Activated CD4-positive, alpha-beta T cell treated with anti-CD3 and anti-CD28 coated beads for 4 hours (primary cell): ENCODE data around the gene MYEF2.

Experiments used
- DNase-seq, 2 donors: peaks; one replicate each; pipeline ENCODE4 v3.0.0-alpha.2; 2020

MYEF2 gene

GRCh38 chr15:48144889-48145288, 33.2 kb downstream of the MYEF2 start:
- DNase-seq: no peak

GRCh38 chr15:48143856-48144255, 34.2 kb downstream of the MYEF2 start:
- no peak for DNase-seq

- no peak for DNase-seq
Measured at GRCh38 chr15:48132874-48133273, 45.2 kb downstream of the MYEF2 start.

DNA sequence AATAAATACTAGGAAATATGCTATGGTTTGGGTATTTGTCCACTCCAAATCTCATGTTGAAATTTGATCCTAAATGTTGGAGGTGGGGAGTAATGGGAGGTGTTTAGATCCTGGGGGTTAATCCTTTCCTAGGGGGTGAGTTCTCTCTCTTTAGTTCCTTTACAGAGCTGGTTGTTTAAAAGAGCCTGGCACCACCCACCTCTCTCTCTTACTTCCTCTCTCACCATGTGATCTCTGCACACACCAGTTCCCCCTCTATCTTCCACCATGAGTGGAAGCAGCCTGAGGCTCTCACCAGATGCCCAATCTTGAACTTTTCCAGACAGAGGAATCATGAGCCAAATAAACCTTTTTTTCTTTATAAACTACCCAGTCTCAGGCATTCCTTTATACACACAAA, 46.8 kb downstream of the MYEF2 start:
- no peak for DNase-seq

- DNase-seq: no peak
Measured at GRCh38 chr15:48126667-48127355, 51.3 kb downstream of the MYEF2 start.

DNA sequence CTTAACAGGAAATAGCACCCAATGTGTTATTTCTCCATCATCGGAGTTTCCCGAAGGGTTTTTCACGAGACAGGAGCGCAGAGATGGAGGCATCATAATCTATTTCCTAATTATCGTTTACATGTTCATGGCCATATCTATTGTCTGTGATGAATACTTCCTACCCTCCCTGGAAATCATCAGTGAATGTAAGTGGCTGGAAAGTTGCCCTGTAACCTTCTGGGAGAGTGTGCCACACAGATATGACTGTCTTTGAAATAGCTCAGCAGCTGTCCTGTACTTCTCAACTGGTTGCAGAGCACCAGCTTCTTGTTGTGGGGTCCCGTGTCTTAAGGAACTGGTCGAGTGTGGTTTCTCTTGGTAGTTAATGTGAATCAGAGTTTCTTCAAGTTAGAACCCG, 56.2 kb downstream of the MYEF2 start:
- DNase-seq: no peak

GRCh38 chr15:48120745-48121144, 57.4 kb downstream of the MYEF2 start, which contains the start of gene SLC24A5:
Gene SLC24A5, plus strand, starts transcription at chr15:48120990. Its CDS starts 55 bp downstream, at chr15:48121045.
- DNase-seq: no peak

GRCh38 chr15:48119277-48119676, 58.8 kb downstream of the MYEF2 start:
- DNase-seq: no peak

GRCh38 chr15:48112242-48112641, 65.9 kb downstream of the MYEF2 start:
- DNase-seq: no peak

- DNase-seq: no peak
Measured at GRCh38 chr15:48109856-48110531, 68.1 kb downstream of the MYEF2 start.

GRCh38 chr15:48109212-48109611, 68.9 kb downstream of the MYEF2 start:
- no peak for DNase-seq

DNA sequence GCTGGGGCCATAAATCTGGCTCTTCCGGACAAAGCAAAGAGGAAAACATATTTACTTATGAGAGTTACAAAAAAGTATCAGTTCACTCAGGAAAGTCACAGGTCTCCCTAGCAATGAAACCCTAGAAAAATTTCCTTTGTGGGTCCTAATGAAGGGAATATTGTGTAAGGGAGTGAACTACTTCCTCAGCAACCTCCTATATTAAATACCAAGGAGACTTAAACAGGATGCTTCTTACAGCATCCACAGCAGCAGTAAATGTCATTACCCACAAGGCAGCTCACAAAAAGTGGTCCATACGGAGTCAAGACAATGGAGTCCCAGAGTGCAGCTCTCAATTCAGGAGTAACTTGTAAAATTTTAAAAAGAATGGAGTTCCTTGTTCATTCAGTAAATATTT, 72.2 kb downstream of the MYEF2 start:
- DNase-seq: no peak

DNA sequence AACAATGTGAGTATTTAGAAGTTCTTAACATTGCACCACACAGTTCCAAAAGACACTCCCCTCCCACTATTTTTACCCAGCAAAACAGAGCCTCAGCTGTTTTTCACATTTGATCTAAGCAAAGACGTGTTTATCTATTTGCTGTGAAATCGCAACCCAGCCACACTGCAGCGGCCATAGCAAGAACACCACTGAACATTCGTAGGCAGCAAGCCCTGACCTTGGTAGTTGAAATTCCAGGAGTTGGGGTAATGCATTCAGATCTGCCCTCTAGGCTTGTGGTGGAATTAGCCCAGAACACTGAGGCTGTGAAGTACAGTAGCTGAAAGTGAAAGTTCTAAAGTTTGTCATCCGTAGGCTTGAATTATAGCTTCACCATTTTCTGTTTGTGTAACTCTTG, 74.4 kb downstream of the MYEF2 start:
- no peak for DNase-seq

DNA sequence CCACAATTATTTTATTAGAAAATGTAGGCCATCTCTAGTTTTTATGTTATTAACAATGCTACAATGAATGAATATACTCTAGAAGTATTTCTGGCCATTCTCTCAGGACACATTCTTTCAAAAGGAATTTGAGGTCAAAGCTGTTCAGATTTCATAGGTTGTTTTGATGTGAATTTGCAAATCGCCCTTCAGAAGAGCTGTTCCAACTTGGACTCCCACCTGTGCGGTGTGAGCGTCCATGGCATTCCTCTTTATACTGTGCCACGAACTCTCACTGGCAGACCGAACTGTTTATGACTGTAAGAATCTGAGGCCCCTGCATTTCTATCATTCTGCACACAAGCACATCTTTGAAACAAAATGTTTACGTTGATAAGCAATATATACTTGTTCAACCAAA, 75.9 kb downstream of the MYEF2 start:
- no peak for DNase-seq

DNA sequence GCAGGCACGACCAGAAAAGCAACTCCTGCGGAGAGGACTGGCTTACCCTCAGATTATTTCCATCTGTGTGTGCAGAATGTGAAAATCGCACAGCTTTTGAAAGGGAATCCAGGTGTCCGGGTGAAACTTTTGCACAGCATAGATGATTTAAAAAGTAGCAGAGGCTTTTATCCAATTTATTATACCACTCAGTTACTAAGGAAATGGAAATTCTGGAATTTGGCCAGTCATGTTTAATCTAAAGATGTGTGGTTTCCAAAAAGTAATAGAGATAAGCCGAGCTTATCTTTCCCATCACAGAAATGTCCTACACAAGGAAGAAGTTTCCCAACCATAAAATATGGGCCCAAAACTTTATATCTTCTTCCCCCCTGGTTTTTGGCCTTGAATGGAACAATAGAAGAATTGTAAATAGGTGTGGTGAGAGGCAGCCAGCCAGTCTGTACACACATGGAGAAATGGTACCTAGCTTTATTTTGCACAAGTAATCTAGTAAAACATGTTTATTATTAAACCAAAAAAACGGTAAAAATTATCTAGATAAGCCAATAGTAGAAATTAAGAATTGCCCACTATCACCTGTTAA, 76.6 kb downstream of the MYEF2 start:
- no peak for DNase-seq

- no peak for DNase-seq
Measured at GRCh38 chr15:48097264-48097663, 80.8 kb downstream of the MYEF2 start.

DNA sequence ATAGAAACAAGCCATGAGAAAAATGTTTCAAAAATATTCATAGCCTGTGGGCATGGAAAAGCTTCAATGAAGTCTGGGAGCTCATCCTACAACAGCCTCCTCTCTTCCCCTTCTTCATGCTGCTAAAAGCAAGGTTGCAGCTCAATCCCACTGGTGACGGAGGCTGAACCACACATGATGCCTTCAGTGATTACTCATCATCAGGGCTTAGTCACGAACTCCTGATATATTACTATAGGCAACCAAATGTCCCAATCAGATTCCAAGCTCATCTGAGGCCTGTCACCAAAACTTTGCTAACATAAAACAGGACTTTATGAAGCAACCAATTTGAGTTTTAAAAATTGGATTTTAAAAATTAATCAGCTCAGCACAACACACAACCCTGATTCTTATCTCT, 81.3 kb downstream of the MYEF2 start:
- no peak for DNase-seq

GRCh38 chr15:48096355-48096786, 81.7 kb downstream of the MYEF2 start:
- DNase-seq: no peak

DNA sequence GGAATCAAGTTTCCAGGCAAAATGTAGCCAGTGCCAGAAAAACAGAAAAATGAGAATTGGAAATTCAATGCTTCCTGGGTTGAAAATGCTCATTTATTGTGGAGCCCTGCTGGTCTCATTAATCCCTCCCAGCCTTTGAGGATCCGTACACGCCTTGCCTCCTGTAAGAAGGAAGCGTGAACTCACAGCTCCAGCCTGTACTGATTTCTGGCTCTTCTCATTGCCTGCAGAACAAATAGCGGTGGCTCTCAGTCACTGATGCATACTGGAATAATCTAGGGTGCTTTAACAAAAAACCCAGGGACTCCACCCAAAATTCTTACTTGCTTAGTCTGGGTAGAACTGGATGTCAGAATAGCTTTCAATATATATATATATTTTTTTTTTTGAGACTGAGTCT, 86.6 kb downstream of the MYEF2 start:
- no peak for DNase-seq

- no peak for DNase-seq
Measured at GRCh38 chr15:48090666-48091065, 87.4 kb downstream of the MYEF2 start.

- no peak for DNase-seq
Measured at GRCh38 chr15:48090115-48090514, 88.0 kb downstream of the MYEF2 start.

DNA sequence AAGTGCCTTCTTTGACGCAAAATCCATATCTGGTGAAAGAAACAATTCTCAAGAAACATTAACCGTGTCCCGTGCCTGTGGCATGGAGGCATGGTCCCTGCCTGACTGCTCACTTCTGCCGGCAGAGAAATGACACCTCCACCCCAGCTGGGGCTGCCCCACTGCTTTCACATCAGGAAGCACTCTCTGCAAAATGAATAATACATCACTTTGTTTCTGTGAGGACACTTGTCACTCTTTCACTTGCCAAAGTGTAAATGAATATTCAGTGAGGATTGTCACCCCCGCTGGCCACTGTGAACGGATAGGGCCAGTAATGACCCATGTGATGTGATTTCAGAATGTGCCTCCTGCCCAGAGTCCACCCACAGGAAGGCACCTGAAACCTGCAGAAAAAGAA, 88.4 kb downstream of the MYEF2 start:
- DNase-seq: no peak

DNA sequence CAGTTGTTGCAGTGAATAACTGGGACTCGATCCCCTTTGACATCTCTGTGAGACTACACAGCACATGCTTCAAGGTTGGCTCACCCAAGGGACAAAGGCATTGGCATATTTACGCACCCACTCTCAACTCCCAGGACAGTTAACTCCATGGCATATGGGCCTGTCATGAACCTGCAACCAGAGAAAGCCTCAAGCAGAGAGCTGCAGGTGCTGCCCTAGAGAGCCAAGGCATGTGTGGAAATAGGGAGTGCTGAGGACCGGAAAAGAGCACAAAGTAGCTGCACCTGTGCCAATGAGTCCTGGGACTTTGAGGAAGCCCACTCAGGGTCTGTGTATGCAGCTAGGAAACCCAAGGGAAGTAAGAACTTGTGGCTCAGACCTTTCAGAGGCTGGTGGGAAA, 90.3 kb downstream of the MYEF2 start:
- no peak for DNase-seq

GRCh38 chr15:48086576-48086975, 91.5 kb downstream of the MYEF2 start:
- no peak for DNase-seq
